Measurements from ENCODE around the gene AFMID.

- no peak for TF ChIP-seq POLR2A (IDR thresholded peaks at IDR 0.05)
- no peak for TF ChIP-seq CTCF (IDR thresholded peaks at IDR 0.05)
These were observed 55.0 kb downstream of the AFMID start for GRCh38 chr17:78242024-78242742.

All from body of pancreas (tissue), 4 donors.